Subcutaneous abdominal adipose tissue (tissue), 5 donors: ENCODE data around the gene SNX1.

Experiments used
- H3K27ac ChIP-seq: one replicate; pipeline ENCODE4 v1.7.0; 2013; ENCODE audit warnings: low read depth, mild to moderate bottlenecking, inconsistent platforms, low read length, moderate library complexity
- H3K27me3 ChIP-seq, 5 donors: one replicate each; pipeline ENCODE4 v1.7.0; 2013; ENCODE audit warnings: low read length in 5 of 5, inconsistent platforms in 1 of 5; ENCODE audit not compliant: control insufficient read depth in 5 of 5, insufficient read depth in 4 of 5
- H3K36me3 ChIP-seq, 5 donors: one replicate each; pipeline ENCODE4 v1.7.0; 2013; ENCODE audit warnings: low read length in 5 of 5; ENCODE audit not compliant: control insufficient read depth in 5 of 5, insufficient read depth in 5 of 5
- H3K4me1 ChIP-seq, 5 donors: one replicate each; pipeline ENCODE4 v1.7.0; 2013; ENCODE audit warnings: low read length in 5 of 5, mild to moderate bottlenecking in 3 of 5, moderate library complexity in 1 of 5; ENCODE audit not compliant: control insufficient read depth in 5 of 5, insufficient read depth in 5 of 5
- H3K4me3 ChIP-seq, 5 donors: one replicate each; pipeline ENCODE4 v1.7.0; 2013; ENCODE audit warnings: low read length in 5 of 5, low read depth in 1 of 5
- H3K9ac ChIP-seq, 5 donors: one replicate each; pipeline ENCODE4 v1.7.0; 2013; ENCODE audit warnings: low read length in 5 of 5, mild to moderate bottlenecking in 4 of 5, moderate library complexity in 3 of 5
- H3K9me3 ChIP-seq, 5 donors: one replicate each; pipeline ENCODE4 v1.7.0; 2013; ENCODE audit warnings: low read length in 5 of 5; ENCODE audit not compliant: control insufficient read depth in 5 of 5
- donor health status: healthy.
- donor health status: healthy.
- donor health status: healthy.
- donor health status: healthy.
- donor health status: healthy.

SNX1 gene

DNA sequence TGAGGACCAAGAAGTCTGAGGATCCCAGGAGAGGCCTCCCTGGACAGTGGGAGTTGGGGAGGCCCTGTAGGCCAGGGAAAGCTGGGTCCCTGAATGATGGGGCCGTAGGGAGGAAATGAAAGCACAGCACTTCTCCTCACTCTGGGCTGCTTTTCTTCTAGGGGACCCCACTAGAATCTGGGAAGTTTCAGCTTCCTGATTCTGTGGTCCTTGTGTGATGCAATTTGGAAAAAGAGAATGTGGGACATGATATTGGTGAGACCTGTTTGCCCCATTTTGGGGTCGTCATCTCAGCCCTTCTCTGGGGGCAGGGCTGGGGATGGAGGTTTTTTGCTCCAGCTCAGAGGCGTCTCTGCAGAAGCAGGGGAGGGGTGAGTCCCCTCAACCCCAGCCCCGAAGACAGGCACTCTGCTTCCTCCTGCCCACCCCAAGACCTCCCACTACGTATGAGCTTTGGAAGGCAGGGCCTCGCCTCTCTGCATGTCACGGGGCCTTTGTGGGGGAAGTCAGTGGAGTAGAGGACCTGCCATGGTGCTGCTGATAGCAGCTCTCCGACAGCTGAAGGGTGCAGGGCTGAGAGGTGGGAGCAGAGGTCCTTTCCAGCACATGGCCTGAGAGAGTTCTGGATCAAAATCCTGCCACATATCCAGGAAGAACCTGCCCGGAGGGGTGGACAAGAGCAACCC lies 54.3 kb downstream of the SNX1 start:
- Histone ChIP-seq H3K27ac (no peak overlapping the region), H3K36me3 (peaks cover 0 to 16% (median 8%) of the 10 kb centered on the region in 5 donors), H3K27me3 (peaks cover 0 to 17% (median 14%) of the 10 kb centered on the region in 5 donors), H3K4me3 (no peak overlapping the region), H3K9ac (no peak overlapping the region), H3K9me3 (no peaks in the 10 kb centered on the region), H3K4me1 (peaks cover 2 to 38% (median 32%) of the 10 kb centered on the region in 5 donors)

DNA sequence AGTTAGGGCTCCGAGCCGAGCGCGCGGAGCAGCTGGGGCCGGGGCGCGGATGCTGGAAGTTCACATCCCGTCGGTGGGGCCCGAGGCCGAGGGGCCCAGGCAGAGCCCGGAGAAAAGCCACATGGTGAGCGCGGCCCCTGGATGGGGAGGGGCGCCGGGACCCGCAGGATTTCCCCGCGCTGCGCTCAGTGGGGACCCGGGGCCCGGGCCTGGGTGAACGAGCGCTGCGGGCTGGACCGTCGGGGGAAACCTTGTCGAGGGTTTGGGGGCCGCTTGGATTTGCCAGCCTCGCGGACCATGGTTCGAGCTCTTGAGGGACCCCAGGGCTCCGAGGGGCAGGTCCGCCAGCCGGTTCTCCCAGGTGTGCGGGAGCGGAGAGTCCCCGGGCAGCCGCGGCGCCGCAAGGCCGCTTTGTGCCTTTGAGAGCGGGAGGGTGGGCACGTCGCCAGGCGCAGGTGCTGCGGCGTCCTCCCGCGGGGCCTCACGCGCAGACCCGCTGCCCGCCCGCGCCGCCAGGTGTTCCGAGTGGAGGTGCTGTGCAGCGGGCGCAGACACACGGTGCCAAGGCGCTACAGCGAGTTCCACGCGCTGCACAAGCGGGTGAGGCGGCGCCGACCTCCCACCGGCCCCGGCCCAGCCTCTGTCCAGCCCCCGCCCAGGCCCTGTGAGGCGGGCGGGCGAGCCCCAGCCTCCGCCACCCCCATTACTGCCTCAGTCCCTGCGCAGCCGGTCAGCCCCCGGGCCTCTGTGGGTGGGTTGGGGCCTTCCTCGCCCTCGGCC lies 56.1 kb downstream of the SNX1 start, which contains the start of gene SNX22:
Gene SNX22 (plus strand): TSS at position 5 of the 780 bp plus-strand sequence. CDS start 45 bp downstream, at position 50.
- peaks cover 0 to 25% (median 21%) of the 10 kb centered on the region in 5 donors for H3K36me3 ChIP-seq
- no peaks in the 10 kb centered on the region for H3K9me3 ChIP-seq
- peaks cover 2 to 39% (median 29%) of the 10 kb centered on the region in 5 donors for H3K4me1 ChIP-seq
- peak within 1 kb of the TSS in 4 of 5 donors; percentile 19 to 61 (median 50) for H3K4me3 ChIP-seq
- peaks cover 0 to 17% (median 14%) of the 10 kb centered on the region in 5 donors for H3K27me3 ChIP-seq
- H3K9ac ChIP-seq = peak within 1 kb of the TSS in 1 of 5 donors; percentile 48
- H3K27ac ChIP-seq = no peak within 1 kb of the TSS

DNA sequence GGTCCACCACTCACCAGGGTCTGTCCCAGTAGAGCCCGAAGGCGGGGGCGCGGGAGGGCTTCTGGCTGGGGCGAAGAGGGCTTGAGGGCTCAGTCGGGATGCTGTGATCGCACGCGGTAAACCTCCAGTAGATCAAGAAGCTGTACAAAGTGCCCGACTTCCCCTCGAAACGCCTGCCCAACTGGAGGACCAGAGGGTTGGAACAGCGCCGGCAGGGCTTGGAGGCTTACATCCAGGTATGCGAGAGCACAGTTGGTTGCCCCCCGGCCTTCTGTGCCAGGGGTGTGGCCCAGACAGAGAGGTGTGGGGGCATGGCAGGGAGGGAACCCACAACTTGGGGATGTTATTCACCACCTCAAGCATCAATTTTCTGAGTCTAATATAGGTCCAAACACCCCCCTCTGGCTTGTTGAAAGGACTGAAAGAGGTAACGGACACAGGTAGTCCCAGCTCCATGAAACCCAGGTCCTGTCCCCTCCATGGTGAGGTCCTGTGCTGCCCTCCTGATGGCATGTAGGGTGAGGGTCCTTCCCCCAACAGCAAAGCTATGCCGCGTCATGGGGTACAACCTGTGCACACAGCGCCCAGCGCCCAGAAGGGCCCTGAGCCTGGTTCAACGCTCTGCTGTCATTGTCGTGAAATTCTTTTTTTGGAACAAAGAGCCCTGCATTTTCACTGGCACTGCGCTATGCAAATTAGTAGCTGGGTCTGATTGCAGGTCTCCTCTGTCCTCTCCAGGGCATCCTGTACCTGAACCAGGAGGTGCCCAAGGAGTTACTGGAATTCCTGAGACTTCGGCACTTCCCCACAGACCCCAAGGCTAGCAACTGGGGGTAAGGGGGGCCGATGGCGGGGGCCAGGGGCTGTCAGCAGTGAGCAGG lies 57.0 kb downstream of the SNX1 start:
- Histone ChIP-seq H3K9ac (no peak overlapping the region), H3K27ac (no peak overlapping the region), H3K27me3 (peaks cover 0 to 17% (median 14%) of the 10 kb centered on the region in 5 donors), H3K9me3 (no peaks in the 10 kb centered on the region), H3K36me3 (peaks cover 0 to 33% (median 29%) of the 10 kb centered on the region in 5 donors), H3K4me1 (peaks cover 2 to 43% (median 29%) of the 10 kb centered on the region in 5 donors), H3K4me3 (peak overlapping the region in 2 of 5 donors; percentile 52 to 61)

DNA sequence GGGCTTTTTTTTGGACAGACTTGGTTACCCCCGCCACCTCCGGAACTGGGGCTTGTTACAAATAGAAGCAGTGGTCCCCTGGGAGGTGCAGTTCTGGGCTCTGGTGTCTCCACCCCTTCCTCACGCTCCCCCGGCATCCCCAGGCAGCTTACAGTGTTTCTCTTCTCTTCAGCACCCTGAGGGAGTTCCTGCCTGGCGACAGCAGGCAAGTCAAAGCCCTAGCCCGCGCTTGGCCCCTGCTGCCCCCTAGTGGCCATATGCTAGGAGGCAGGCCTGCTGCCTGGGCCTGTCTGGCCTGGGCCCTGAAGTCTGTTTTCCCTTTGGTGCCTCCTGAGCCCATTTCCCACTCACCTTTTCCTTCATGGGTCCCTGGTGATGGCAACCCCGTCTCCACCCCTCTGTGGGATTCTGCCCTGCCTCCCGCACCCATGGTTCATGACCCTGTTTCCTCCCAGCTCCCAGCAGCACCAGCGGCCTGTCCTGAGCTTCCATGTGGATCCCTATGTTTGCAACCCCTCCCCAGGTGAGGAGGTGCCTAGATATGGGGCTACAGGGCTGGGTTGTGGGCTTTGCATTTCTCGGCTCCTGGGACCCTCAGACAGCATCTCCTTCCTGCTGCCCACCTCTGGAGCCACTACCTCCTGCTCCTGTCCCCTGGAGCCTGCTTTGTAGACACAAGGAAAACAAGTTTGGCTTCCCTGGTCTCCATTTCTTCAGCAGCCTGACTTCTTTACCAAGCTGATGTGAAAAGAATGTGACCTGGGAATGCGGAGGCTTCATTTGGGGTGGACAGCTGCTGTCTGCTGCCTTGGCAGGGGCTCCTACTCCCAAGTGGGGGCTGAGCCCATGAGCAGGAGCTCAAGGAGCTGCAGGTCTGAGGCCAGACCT lies 57.9 kb downstream of the SNX1 start:
- Histone ChIP-seq H3K27me3 (peaks cover 0 to 17% (median 14%) of the 10 kb centered on the region in 5 donors), H3K9ac (peak overlapping the region in 1 of 5 donors; percentile 54), H3K4me3 (peak overlapping the region in 1 of 5 donors; percentile 23), H3K4me1 (peaks cover 2 to 48% (median 29%) of the 10 kb centered on the region in 5 donors), H3K9me3 (no peaks in the 10 kb centered on the region), H3K36me3 (peaks cover 0 to 43% (median 39%) of the 10 kb centered on the region in 5 donors), H3K27ac (no peak overlapping the region)

DNA sequence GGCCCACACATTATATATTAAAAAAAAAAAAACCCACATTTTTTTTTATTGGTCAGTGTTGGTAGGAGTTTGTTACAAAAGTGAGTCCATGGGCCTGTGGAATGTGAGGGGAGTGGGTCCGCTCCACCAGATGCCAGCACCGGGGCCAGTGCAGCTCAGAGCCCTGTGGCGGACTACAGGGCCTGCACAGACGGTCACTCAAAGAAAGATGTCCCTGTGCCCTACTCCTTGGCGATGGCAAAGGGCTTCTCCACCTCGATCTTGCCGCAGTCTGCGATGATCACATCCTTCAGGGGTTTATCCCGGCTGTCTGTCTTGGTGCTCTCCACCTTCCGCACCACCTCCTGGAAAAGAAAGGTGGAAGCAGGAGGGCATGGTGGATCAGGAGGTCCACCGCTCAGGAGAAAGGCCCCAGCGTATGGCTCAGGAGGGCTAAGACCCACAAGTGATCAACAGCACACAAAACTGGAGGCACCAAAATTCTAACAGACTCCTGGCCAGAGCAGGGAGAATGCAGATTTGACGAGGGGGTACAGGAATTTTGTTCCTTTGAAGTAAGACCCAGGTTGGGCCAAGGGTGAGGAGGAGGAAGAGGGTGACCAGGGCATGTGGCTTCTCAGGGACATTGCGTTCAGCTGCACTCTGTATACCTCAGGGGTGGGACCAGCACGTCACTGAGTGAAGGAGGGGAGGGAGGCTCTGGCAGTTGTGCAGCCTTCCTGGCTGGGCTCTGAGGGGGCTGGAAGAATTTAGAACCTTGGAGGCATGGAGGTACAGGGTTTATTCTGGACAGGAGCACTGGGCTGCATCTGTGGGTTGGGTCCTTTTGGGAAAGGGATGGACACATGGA lies 60.2 kb downstream of the SNX1 start:
- Histone ChIP-seq H3K36me3 (peaks cover 0 to 60% (median 57%) of the 10 kb centered on the region in 5 donors), H3K27me3 (peaks cover 0 to 17% (median 14%) of the 10 kb centered on the region in 5 donors), H3K9ac (no peak overlapping the region), H3K9me3 (no peaks in the 10 kb centered on the region), H3K27ac (no peak overlapping the region), H3K4me3 (no peak overlapping the region), H3K4me1 (peaks cover 2 to 40% (median 33%) of the 10 kb centered on the region in 5 donors)

DNA sequence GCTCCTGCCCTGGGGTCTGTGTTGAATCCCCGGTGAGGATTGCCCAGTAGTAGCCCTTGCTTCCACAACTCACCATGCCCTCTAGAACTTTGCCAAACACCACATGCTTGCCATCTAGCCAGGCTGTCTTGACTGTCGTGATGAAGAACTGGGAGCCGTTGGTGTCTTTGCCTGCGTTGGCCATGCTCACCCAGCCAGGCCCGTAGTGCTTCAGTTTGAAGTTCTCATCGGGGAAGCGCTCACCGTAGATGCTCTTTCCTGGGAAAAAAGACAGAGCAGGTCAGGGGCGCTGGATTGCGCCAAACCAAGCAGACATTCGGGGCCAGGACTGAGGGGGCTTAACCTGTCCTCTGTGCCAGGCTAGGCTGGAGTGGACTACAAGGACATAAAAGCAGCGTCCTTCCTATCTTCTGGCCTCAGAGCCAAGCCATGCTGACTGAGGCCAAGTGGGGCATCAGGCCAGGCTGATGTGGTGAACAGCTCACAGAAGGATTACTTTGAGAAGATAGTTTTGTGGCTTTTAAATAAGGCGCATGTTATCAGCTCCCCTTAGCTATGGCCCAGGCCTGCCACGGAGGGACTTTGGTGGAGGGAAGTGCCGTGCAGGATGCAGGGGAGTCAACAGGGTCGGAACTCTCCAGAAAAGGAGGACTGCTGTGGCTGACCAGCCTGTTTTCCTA lies 61.0 kb downstream of the SNX1 start:
- Histone ChIP-seq H3K27ac (no peak overlapping the region), H3K4me3 (no peak overlapping the region), H3K9ac (no peak overlapping the region), H3K27me3 (peaks cover 0 to 15% (median 13%) of the 10 kb centered on the region in 5 donors), H3K4me1 (peaks cover 4 to 40% (median 34%) of the 10 kb centered on the region in 5 donors), H3K9me3 (no peaks in the 10 kb centered on the region), H3K36me3 (peaks cover 0 to 60% (median 57%) of the 10 kb centered on the region in 5 donors)

DNA sequence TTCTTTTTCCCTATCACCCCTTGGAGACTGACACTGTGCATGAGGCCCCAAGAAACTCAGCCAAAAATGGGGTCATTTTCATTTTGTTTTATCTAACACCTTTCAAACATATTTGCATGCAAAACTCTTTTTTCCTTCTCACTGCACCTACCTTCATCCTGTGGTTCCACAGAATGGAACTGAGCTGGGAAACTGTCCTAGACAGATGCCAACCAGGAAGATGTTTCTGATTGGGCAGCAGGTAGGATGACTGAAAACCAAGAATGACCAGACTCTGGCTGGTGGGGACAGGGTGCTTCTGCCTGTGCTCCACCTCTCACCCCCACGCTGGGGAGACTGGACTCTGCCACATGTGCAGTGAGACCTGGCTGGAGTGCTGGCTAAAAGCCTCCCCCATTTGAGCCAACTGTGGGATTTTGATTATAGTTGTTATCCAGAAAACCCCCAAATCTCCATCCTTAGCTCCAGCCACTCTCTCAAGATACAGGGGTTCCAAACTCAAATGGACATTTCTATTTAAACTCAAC lies 61.9 kb downstream of the SNX1 start:
- Histone ChIP-seq H3K27ac (no peak overlapping the region), H3K36me3 (peaks cover 0 to 60% (median 57%) of the 10 kb centered on the region in 5 donors), H3K27me3 (peaks cover 0 to 6% (median 5%) of the 10 kb centered on the region in 5 donors), H3K9me3 (no peaks in the 10 kb centered on the region), H3K4me3 (no peak overlapping the region), H3K9ac (no peak overlapping the region), H3K4me1 (peaks cover 7 to 38% (median 31%) of the 10 kb centered on the region in 5 donors)
